SKM-1 (cell line): ENCODE measurements around the gene OSBPL10.

ENCODE experiments used
- DNase-seq: peaks from one replicate; lab custom pipeline; 2025; ENCODE audit not compliant: unreplicated experiment; lab: John Stamatoyannopoulos, UW

The OSBPL10 gene

DNA sequence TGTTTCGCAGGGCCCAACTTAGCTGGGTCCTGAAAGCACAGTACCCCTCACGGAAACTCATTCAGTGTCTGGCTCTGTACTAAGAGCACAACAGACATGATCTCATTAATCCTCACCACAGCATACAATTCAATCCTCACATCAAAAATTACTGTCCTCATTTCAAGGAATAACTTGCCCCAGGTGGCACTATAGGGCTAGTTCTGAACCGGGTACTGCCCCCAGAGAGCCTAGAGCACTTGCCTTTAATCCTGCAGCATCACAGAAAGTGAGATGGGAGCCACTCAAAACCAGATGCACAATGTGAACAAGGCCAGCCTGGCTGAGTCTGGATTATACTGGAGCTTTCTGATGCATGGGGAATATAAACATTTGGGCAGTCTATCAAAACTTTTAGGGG, 122.6 kb downstream of the OSBPL10 start:
- no peak for DNase-seq

DNA sequence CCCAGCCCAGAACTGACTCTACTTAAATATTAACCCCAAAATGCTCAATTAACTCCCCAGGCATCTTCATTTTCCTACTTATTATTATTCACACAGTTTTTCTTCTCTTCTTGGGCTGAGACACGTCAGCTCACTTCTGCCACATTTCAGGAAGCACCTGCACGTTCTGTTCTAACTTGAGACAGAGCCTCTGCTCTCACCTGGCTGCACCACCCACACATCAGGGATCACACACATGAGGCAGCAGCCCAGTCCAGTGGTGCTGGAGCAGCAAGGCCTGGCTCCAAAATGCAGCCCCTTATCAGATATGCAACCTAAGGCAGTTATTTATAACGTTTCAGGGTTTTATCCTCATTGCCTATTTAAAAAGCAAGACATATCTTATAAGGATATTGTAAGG, 127.5 kb downstream of the OSBPL10 start:
- no peak for DNase-seq

DNA sequence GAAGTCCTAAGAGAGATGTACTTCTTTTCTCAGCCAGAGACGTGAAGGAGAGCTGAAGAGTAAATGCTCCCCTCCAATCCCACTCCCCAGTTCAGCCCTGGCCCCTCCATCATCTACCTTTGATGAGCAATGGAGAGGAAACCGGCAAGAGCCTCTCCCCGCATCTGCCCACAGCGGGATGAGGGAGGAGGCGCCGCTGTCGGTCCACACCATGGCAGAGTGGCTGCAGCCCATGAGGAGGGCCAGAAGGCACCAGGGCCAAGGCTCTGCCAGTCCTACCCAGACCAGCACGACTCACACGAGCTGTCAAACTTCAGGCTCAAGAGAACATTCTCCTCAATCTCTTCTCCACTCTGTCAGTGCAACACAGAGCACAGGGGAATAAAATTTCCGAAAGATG, 129.8 kb downstream of the OSBPL10 start:
- DNase-seq = no peak

DNA sequence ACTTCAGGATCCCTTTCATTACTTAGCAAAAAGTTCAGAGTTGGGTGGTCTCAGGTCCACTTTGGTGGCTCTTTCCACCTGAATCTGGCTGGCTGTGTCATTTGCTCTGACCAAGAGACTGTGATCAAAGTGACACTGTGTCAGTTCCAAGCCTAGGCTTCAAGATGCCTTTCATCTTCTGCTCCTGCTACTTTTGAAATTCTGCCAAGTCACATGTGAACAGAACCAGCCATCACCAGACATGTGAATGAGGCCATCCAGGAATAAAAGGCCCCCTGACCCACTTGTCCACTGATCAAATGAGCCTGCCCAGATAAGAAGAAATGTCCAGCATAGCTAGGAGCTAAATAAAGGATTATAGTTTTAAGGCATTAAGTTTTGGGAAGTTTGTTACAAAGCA, 132.2 kb downstream of the OSBPL10 start:
- no peak for DNase-seq

DNA sequence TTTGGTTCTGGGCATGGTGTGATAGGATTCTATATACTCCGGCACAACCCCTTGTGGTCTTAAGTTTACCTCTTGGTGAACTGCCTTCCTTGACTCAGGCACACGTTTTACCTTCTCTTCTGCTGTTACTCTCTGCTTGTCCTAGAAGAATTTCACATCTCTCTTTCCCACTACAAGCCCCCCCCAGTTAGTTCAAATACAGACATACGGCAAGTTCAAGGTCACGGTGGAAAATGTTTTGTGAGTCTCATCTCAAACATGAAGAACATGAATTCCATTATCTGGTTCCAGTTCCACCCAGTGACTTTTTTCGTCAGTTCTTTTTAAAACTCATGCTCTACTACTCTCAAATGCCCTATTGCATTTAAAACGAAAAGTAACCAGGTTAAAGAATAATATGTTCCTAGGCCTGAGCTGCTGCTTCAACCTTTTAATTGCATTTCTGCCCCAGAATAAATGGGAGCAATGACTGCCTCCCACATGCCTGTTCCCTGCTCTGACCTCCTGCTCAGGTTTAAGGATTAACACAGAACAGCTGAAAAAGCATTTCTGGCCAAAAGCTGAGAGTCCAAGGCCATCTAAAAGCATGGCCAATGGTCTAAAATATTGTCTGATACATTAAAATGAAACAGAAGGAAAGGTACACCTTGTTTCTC, 132.8 kb downstream of the OSBPL10 start:
- no peak for DNase-seq

DNA sequence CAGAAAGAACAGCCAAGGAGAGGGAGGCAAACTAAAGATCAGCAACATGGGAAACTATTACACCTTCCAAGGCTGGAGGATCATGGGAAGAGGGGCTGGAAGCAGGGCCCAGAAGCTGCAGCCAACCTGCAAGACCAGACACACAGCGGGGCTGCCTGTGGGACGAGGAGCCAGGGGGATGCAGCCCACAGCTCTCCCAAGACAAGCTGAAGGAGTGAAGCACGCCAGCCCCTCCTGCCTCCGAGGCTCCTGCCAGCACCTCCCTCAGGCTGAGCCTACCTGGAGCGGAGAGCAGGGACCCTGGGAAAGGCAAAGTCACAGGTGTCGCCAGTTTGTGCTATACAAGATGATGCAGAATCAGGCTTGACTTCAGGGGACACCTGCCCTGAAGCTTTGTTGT, 133.3 kb downstream of the OSBPL10 start:
- no peak for DNase-seq

DNA sequence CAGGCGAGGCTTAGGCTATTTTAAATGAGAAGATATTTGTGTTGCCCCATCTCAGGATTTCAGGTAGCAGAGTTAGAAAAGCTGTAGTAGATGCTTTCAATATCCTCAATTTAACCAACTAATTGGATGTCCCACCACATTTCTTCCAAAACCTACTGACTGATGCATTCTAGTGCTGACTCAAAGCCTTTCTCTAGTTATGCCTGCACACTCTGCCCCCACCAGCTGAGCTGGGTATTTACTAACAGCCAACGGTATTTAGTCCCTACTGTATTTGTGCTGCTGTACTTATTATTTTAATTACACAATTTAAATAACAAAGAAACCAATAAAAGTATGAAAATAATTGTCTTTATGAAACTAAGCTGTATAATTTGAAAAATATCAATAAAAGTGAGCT, 139.5 kb downstream of the OSBPL10 start:
- no peak for DNase-seq

DNA sequence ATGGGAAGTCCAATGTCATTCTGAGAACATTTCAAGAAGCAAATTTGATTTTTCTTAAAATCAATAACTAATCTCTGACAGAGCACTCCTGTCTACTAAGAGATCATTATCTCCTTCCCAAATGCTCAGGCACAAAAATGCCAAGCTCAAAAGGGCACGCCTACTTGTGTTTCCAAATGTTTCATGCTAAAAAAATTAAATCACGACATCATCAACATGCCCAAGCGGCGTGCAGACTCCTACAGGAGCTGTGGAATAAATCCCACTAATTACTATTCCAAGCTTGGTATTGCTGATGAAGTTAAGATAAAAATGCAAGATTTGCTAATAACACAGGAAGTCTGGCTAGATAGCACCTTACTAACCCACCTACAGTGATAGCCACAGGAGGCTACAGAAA, 140.8 kb downstream of the OSBPL10 start:
- no peak for DNase-seq

DNA sequence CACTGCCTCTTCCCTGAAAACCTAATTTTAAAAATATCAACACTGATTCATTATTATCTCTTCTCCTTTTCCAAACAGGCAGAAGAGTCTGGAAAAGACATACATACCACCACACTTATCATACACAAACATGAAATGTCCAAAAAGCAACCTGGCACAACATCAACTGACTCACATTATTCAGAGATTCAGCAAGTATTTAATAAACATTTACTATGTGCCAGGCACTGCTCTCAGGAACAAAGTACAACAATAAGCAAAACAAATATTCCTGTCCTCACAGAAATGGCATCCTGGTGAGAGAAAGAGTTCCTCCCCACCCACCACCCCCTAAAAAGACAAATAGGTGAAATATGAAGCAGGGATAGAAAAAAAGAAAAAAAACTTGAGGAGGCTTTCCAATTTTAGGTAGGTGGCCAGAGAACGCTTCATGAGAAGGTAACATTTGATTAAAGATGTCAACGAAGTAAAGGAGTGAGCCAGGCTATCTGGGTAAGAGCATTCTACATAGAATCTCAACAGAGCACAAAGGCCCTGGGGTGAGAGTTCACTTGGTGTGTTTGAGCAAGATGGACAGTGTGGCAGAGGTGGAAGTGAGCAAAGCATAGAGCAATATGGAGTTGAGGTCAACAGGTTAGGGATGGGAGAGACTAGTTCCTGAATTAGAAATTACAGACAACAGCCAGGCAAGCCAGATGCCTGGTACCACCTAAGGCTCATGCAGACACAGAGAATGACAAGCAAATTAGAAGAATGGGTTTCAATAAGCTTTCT, 141.7 kb downstream of the OSBPL10 start:
- no peak for DNase-seq

DNA sequence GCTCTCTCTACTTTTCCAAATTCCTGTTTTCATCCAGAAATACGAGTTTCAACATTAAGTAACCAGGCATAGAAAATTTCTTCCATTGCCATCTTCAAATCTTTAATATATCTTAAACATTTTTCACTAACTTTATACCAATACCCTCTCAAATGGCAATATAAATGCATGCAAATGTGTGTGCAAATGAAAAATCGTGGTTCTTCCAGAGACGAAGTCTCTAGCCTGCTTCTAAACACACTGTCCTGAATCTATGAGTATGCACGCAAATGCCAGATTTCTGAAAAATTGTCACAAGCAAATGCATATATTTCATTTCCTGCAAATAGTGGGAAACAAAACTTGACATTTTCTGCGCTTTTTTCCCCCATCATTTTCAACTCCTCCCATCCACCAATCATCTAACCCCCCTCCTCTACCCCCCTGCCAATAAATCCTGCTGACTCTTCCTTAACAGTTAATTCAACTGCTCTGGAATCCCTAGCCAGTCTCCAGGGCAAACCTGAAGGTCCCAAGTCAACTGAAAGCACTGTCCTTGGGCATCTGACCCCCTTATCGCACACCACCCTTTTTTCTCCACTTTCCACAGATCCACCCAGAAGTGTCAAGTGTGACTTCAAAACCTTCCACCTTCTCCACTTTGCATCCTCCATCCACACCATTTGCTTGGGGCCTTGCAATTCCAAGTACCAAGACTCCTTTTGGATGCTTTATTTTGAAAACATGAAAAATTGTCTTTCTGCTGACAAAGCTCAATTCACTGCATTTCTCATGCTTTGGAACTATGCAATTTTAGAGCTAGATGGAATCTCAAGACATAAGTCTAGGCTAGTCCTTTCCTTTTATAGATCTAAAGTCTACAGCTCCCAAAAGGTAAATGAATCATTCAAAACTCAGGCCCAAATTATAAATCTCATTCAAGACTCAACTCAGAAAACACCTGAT, 144.7 kb downstream of the OSBPL10 start:
- DNase-seq = no peak

DNA sequence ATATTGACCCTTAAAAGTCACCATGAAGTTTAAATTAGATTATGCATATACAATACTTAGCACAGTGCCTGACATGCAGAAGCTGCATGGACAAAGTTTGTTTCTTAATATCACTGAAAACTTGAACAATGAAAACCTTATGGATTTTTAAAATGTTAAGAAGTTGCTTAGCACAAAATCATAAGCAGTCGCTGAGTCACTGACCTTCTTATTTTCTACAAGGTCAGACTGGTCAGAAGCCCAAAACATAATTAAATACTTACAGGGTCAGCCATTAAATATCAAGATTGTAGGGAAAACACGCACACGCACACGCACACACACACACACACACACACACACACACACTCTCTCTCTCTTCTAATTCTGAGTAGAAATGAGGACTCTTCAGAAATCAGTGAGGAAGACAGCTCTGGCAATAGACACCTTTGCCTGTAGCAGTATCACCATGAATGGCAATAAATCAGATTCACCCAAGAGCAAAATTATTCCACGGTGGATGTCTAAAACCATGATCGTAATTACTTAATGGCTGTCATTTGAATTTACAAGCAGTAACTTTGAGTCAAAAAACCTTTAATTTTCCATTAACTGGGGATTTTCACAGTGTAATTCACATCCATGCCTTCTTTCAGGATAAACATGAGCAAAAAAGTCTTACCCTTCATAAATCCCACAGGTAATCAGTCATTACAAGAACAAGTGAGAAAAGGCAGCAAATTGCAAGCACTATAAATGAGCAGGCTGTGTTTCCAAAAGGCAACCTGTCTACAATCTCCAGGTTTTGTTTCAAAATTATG, 147.5 kb downstream of the OSBPL10 start:
- no peak for DNase-seq

DNA sequence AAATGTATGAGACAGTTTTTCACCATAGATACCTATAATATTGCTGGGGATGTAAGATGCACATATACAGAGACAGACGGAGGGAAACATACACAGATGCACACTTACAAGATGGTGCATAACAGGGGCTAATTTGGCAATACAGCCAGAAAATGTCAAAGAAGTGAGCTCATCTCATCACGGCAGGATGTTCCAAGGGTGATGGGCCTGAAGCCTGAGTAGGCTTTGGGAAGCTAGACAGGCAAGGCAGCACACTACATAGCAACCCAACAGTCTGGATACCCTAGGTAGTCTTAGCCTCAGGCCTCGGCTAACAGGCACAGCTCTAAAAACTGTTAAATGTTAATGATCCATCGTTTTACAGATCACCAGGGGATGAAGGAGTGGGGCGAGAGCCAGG, 148.5 kb downstream of the OSBPL10 start:
- DNase-seq = no peak

DNA sequence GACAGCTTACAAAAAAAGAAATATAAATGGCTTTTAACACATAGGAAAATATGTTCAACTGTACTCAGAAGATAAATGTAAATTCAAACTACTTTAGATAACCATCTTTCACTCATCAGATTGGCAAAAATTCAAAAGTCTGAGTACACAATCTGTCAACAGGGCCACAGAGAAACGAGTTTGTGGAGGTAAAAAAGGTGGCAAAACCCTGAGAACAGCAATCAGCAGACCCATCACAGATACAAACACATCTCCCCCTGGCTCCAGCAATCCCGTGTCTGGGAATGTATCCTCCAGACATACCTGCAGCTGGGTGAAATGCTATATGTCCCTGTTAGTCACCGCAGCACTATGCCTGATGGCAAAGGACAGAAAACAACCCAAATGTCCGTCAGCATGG, 149.5 kb downstream of the OSBPL10 start:
- no peak for DNase-seq

DNA sequence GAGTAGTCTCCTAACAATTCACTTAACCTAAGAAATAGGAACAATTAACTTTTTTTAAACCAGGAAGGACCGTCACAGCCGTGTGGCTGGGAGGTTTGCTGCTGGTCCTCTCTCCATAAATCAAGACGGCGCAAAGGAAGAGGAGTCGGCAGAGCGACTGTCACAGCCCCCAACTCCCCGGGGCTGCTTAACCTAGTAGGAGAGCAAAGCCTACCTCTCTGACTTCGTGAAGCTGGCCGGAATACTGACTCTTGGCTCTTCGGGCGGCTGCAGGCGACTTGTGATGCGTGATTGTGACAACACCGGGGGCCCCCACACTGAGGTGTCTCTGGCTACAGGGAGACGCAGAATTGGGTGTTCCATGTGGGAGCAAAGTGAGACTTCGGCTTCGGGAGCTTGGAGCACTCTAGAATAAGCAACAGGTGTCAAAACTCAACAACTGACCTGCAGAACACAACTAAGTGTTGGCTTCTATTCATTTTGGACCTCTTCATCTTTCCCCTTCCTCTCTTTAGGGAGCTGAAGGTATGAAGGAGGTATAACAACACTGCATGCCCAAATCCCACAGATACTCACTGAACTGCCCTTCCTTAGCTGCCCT, 151.1 kb downstream of the OSBPL10 start:
- DNase-seq = no peak

DNA sequence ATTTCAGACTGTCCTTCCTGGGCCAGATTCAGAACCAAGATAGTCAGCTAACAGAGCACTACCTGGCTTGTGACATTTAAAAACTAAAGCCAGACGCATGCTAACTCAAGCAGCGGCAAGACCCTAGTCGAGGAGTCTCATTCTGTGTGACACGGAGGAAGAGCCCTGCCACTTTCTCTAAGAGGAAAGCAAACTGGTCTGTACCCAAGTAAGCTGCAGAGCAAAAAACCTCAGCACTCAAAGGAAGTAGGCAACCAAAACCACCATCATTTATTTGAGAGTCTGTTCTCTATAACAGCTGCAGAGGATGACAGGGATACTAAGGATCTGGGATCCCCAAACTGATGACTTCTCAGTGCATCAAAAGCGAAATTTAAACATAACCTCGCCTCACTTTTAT, 152.1 kb downstream of the OSBPL10 start:
- no peak for DNase-seq

DNA sequence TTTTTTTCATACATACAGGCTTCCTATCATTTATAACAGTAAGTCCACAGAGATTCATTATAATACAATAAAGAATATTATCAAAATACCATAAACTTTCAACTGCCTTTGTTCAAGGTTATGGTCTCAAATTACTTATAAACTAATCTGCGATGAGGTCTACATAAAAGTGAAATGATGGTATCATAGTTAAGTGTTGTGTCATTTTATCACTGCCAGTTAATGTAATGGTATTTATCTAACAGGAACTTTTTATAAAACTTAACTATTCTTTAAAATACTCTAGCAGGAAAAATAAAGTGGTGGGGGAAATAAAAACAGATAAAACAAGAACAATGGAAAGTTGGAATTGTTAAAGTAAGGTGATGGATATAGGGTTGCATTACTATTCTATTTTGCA, 153.1 kb downstream of the OSBPL10 start:
- no peak for DNase-seq

DNA sequence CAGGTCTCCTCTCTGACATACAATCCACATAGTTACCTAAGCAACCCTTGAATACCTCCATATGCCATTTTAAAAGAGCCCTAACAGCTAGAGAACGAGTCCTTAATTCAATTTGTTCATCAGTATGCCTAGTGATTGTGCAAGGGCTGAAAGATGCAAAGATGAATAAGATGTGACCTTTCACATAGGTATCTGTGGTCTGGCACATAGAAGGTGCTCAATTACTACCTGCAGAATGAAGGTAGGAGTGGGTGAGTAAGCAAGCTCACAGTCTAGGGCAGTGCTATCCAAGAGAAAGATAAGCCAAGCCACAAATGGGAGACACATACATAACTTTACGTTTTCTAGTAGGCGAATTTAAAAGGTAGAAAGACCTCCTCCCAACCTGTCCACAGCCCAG, 157.9 kb downstream of the OSBPL10 start:
- no peak for DNase-seq

DNA sequence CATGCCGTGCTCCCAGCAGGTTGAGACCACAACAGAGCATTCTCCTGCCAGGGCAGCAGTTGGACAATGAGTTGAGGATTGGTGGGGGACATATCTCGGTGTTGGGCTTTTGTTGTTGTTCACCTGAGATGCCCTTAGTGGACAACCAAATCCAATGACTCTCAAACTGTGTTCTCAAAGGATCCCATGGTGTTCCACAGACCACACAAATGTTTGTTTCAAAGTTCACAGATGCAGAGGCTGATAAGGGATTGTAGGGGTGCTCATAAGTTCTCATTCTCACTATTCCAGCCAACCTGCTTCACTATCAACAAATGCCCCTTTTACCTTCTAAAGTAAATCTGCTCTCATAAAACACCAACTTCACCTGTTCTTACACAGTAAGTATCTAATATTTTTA, 159.9 kb downstream of the OSBPL10 start:
- no peak for DNase-seq

DNA sequence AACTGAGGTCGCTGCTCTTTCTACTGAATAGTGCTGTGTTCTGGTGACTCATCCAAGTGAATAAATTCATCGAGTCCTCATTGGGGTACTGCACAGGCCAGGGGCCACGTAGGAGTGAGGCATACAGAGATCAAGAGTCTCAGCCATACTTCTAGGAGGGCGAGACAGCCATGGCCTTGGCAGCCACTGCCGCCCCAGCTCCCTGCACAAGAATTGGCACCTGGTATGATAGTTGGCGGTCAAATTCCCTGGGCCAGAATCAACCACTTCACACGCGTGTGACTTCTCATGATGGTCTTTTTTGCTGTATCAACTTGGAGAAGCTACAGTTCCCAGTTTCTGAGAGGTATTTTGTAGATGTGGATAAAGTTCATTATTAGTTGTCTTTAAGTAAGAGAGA, 161.6 kb downstream of the OSBPL10 start:
- DNase-seq = no peak

DNA sequence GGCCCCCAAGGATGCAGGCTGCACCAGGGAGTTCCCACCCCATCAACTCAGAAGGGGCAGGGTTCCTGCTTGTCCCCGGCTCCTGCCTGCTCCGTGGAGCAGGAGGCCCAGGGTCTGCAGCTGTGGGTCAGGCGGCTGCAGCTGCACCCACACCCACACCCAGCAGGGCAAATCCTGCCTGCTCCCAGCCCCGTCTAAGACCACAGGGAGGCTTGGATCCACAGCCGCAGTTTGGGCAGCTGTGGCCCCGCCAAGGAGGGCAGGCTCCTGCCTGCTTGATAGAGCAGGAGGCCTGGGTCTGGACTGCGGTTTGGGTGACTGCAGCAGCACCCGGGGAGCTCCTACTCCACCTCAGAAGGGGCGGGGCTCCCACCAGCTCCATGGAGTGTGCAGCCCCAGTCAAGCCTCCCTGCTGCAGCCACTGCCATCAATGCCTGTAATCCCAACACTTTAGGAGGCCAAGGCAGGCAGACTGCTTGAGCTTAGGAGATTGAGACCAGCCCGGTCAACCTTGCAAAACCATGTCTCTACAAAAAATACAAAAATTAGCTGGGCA, 163.6 kb downstream of the OSBPL10 start:
- DNase-seq = no peak
